Activated CD8-positive, alpha-beta memory T cell treated with anti-CD3 and anti-CD28 coated beads for 36 hours (primary cell): ENCODE data around the gene TBCD. TPM values are rescaled to one million over a fixed set of nuclear protein-coding genes. Genes with fewer than 3 reads are reported as not detected.

Source experiments
- CTCF ChIA-PET: fragments of 350-600 bp; sonication (Branson Sonifier 250); formaldehyde crosslinking; loops from one replicate; lab custom pipeline; 2021; ENCODE audit warnings: antibody characterized with exemption; lab: Charles Lee
- POLR2A ChIA-PET: fragments of 350-600 bp; sonication (Branson Sonifier 250); formaldehyde crosslinking; loops from one replicate; lab custom pipeline; 2021; ENCODE audit warnings: antibody characterized with exemption; lab: Charles Lee
- total RNA-seq, 2 experiments: library from RNA; stranded (reverse); gene quantifications; one replicate each; pipeline ENCODE4 v1.2.3, GENCODE V29; 2021

TBCD gene
- total RNA-seq, 2 experiments from 2014 or later, result 82.7 to 84.2 TPM

DNA sequence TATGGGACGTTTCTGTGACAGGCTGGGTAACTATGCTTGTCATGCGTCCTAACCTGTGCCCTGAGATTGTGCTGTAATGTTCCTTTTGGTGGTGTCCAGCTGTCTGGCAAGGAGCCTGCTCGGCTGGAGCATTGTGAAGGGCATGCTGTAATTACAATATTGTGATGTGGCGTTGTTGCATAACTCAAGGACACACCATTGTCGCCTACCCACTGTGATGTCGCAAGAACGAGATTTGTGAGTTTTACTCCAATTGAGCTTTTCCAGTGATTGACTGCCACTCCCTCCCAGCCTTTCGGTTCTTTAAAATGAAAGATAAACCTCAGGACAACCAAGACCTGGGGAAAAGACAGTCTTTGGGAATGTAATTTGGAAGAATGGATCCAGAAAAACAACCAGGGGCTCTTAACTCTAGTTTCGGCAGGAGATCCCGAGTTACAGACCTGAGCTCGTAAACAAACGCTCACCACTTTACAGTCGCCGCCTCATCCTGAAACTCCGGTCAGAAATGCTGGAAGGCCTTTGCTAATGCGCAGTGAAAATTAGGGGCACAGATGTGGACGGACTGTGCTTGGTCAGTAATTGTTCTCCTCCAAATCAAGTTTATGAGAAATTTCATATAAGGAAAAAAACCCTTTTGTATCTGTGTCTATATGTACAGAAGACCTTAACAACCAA is 86.7 kb downstream of the TBCD start:
- ChIA-PET CTCF (no interaction called here), POLR2A (no interaction called here)

DNA sequence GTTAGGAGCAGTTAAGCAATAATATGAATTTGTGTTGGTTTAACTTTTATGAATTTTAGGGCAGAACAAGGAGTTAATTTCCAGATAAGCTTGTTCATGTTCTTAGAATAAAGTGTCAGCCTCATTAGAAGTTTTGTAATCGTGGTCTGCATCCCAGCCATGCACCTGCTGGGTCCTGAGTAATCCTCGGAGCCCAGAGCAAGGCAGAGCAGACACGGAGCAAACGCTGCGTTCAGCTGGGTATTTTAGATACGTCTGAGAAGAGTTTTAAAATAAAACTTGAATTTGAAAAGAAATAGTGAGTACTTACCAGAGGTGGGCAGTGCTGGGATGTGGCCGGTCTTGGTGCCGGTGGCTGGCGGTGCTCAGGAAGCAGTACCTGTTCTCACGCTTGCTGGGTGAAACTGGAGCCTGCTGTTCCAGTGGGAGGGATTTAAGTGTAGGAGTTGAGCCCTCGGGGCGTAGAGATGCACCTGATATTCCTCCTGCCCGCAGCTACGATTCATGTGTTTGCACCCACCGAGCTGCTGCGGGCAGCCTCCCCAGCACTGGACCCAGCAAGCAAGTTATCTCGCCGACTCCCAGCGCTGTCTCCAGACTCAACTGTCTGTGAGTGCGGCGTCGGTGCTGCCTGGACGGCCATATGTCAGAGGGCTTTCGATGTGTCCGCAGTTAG is 87.9 kb downstream of the TBCD start, which contains the start of gene ZNF750:
TSS of gene ZNF750 (minus strand) at position 406 of the 676 bp plus-strand sequence. CDS start 7,568 bp downstream, outside the sequence.
- POLR2A ChIA-PET, result no interaction called here
- CTCF ChIA-PET, result no interaction called here

DNA sequence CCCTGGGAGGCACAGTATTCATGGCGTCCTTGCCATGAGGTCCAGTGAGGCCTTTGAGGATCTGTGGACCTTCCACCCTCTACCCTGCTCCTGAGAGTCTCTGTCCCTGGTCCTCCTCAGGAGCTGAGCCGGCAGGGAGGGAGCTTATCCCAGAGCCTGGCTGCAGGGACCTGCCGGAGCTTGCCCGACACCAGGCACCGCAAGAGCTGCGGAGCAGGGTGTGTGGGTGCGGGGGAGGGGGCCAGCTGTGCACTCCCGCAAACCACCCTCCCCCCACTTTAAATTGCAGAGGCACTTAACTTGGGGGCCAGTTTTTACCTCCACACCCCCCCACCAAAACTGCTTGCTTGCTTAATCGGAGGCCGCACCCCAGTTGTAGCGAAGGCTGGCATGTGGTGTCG is 88.6 kb downstream of the TBCD start:
- POLR2A ChIA-PET, result no interaction called here
- CTCF ChIA-PET, result no interaction called here

DNA sequence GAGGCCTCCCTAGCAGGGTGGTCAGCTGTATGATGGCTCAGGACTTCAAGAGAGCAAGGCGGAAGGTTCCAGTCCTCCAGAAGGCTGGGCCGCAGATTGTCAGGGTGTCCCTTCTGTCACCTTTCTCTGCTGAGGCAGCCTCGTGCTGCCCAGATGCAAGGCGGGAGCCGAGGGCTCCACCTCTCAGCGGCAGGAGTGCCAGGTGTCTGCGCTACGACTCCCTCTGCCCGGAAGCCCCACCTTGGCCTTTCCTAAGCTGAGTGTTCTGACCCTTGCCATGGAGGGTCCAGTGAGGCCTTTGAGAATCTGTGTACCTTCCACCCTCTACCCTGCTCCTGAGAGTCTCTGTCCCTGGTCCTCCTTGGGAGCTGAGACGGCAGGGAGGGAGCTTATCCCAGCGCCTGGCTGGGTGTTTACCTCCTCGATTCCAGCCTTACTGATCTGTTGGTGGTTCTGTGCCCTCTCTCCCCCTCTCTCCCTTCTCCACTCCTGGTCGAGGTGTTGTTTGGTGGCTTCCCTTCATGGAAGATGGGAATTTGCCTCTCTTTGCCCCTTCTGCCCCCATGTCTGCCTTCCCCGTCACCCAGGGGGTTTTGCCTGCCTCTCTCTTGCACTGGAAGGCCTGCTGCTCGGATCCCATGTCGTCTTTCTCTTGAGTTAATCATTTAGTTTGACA is 90.2 kb downstream of the TBCD start:
- POLR2A ChIA-PET, result no interaction called here
- CTCF ChIA-PET, result interaction anchor here (2.5 kb wide), 1 partner anchor 22 kb away, joined by 7 read pairs; no protein-coding TSS in a partner anchor

DNA sequence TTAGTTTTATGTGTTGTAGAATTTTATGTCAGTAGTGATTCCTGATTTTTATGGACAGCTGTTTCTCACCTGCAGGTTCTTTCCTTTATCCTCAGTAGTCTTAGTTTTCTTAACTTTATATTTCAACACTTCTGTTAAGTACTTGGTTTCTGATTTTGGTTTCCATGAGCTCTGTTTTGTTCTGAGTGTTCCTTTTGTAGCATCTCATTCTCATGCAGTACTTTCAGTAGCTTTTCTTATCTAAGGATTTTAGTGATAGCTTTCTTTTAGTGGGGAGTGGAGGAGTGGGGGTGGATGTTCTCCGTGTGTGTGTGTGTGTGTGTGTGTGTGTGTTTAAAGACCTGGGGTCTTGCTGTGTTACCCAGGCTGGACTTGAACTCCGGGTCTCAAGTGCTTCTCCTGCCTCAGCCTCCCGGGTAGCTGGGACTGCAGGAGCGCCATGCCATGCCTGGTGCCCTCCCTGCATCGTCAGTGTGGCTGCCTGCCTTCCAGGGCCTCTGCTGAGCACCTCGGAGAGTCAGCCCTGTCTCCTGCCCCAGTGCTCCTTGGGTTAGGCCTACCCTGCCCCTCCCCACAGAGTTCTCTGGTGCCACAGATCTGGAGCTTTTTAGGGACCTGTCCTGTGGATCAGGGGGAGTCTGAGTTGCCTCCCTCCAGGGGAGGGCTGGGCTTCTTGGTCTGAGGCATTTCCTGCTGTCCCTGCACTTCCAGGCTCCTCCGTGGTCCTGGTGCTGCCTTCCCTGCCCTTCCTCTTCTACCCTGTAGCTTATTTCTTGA is 92.2 kb downstream of the TBCD start:
- ChIA-PET POLR2A (interaction anchor here (0.6 kb wide), 1 partner anchor 12 kb away, joined by 12 read pairs; no protein-coding TSS in a partner anchor), CTCF (interaction anchor here (1.1 kb wide), 1 partner anchor 14 kb away, joined by 3 read pairs; no protein-coding TSS in a partner anchor)

DNA sequence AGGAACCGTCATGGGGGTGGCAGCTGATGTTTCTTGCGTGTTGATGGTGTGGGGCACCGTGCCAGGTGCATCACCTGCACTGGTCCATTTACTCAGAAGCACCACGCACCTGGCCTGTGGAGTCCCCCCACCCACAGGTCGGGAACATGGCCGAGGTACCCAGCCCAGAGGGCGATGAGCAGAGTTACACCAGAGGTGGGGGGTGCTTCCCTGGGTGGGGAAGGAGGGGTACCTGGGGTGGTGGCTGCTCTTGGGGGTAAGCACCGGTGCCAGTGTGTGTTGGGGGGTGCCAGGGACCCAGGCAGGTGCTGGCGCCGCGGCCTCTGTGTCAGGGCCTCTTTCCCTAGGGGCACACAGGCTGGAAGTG is 92.9 kb downstream of the TBCD start:
- ChIA-PET POLR2A (no interaction called here), CTCF (no interaction called here)

DNA sequence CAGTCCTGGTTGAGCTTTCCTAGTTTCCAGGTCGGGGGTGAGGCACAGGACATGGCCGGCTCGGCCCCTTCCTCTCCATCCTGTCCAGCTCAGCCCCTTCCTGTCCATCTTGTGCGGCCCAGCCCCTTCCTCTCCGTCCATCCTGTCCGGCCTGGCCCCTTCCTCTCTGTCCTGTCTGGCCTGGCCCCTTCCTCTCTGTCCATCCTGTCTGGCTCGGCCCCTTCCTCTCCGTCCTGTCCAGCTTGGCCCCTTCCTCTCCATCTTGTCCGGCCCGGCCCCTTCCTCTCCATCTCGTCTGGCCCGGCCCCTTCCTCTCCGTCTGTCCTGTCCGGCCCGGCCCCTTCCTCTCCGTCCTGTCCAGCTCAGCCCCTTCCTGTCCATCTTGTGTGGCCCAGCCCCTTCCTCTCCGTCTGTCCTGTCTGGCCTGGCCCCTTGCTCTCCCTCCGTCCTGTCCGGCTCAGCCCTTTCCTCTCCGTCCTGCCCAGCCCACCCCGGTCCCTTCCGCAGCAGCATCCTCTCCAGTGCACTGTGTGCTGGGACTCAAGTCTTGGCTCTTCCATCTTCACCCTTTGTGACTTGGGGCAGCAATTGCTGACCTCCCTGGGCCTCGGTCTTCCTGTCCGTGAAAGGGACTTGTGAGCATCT is 93.4 kb downstream of the TBCD start:
- ChIA-PET CTCF (no interaction called here), POLR2A (no interaction called here)

DNA sequence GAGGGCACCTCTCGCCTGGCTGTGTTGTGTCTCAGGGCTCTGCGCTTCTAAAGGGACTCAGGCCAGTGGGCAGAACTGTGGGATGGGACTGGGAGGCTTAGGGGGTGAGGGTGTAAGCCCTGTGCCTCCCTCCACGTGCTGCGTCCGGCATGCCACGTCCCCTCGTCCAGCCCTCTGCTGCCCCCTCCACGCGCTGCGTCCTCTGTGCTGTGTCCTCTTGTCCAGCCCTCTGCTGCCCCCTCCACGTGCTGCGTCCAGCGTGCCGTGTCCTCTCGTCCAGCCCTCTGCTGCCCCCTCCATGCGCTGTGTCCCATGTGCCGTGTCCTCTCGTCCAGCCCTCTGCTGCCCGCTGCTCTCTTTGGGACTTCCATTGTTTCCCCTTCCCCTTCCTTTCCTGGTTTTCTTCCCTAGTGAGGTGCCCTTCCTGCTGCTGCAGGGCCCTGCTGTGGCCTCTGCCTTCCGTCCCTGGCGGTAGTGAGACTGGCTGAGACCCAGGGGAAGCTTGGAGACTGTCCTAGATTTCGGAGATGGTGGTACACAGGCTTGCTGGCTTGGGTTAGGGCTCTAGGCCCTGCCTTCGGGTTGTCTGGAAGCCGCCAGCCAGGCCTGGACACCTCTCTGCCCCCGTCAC is 94.3 kb downstream of the TBCD start:
- CTCF ChIA-PET, result no interaction called here

DNA sequence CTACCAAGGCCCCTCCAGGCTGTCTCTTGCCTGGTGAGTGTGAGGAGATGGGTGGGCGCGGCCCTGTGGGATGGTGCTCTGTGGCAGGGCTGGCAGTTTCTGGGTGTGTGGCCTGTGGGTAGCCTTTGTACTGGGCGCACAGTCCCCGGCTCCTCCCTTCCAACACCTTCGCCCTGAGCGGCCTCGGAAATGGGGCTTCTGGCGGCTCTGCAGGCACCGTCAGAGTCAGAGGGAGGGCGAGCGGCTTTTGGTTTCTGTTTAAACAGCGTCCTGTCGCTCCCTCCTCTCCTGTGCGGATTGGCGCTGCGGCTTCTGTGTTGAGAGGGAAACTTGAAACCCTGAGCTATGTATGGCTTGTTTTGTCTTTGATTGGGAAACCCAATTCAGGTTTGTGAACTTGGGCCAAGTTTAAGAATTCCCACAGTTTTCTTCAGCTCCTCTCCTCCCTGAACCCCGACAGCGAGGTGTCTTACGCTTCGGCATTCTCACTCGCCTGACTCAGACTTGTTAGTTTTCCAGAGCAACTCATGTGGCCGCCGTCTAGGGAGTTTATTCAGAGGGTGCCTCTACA is 96.2 kb downstream of the TBCD start:
- ChIA-PET POLR2A (interaction anchor here (0.6 kb wide), 1 partner anchor 313 kb away, joined by 4 read pairs; no protein-coding TSS in a partner anchor), CTCF (no interaction called here)

More for the DNA sequence above, 94.3 kb downstream of the TBCD start:
- POLR2A ChIA-PET, result no interaction called here

DNA sequence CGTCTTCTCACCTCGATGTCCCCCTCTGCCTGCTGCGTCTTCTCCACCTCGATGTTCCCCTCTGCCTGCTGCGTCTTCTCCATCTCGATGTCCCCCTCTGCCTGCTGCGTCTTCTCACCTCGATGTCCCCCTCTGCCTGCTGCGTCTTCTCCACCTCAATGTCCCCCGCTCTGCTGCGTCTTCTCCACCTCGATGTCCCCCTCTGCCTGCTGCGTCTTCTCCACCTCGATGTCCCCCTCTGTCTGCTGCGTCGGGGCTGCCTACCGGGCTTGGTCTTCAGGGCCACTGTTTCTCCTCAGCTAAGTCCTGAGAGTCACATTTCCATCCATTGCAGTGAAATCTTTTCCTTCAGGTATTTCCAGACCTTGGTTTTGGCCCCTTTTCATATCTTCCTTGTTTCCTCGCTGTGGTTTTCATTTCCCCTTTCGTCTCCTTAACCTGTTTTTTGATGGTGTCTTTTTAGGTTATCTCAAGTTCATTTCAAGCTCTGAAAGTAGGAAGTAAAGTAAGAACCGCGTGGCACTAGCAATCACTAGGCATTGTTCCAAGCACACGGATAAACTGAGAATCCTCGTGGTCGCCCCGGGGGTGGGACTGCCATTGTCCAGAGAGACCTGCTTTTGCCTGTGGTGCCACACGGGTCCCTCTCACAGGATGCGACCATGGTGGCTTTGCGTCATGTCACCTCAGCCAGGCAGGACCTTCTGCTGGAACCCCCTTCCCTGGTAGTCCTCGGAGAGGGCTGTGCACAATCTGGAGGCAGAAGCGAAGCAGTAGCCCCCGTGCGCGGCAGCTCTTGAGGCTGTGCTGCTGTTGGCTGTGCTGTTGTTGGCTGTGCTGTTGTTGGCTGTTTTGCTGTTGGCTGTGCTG is 97.4 kb downstream of the TBCD start:
- CTCF ChIA-PET, result no interaction called here
- POLR2A ChIA-PET, result no interaction called here

DNA sequence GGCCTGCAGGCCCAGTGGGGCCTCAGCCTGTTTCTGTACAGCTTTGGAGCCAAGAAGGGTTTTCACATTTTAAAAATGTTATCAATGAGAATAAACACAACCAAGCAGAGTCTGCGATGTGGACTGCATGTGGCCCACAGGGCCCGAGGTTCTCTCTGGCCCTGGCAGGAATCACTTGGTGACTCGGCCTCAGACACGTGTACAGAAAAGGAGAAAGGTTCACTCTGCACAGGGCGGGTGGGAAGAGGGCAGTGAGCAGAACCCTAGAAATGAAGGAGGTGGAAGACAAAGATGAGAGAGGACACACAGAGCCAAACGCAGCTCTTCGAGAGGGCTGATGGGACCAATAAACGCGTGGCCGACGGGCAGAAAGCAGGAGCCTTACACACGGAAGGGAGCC is 99.5 kb downstream of the TBCD start:
- CTCF ChIA-PET, result no interaction called here
- POLR2A ChIA-PET, result no interaction called here

DNA sequence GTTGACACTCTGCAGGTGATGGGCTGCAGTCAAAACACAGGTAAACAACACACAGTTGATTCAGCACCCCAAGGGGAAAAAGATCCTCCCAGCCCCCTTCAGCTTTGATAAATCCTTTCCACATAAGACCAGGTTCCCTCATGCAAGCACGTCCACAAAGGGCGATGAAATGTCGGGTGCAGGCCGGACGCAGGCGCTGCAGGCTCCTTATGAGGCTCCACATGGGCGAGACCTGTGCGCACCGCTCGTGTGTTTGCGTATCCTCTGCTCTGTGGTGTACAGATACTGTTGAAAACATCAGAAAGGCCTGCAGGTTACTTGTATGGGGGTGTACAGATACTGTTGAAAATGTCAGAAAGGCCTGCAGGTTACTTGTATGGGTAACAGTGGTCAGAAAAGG is 102.4 kb downstream of the TBCD start:
- CTCF ChIA-PET, result interaction anchor here (1.2 kb wide), 1 partner anchor 9 kb away, joined by 4 read pairs; no protein-coding TSS in a partner anchor
- POLR2A ChIA-PET, result no interaction called here

DNA sequence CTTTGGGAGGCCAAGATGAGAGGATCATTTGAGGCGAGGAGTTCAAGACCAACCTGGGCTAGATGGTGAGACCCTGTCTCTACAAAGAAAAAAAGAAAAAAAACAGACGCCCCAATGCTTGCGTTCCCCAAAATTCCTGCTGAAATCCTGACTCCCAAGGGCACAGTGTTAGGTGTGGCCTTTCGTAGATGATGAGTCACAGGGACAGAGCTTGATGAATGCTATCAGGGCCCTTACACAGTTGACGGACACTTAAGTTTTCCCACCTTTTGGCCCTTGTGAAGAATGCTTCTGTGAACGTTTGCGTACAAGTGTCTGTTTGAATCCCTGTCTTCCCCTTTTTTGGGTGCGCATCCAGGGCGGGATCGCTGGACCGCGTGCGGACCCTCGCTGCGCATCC is 104.5 kb downstream of the TBCD start:
- CTCF ChIA-PET, result no interaction called here
- POLR2A ChIA-PET, result interaction anchor here (0.7 kb wide), 1 partner anchor 13 kb away, joined by 12 read pairs; no protein-coding TSS in a partner anchor

DNA sequence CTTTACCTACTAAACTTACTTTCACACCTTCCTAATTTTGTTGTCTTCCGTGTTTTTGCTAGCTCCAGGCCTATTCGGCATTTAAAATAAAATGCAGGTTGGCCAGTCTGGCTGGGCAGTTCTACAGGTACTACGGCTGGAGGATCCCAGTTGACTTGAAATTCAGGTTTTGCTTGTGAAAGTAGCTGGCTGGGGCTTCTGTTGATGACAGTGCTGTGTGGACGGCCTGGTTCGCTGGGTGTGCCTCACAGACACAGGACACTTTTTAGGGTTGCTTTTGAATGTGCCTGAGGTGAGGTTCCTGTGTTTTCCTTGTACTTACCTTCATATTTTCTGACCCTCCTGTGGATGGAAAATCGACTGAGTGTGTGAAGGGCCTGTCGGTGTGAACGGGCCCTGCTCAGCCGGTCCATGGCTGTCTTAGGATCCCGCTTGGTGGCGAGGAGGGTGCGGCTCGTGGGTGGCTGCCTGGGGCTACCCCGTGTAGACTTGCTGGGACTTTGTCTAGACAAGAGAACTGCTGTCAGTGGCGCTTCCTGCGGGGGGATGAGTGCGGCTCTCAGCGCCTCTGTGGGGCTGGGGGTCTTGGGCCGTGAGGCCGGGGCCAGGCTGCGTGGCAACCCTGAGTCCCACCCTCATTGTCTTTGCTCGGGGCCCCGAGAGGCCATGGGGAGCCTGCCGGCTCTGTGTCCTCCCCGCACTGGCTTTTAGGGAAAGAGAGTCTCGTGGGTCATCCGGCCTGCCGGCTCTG is 106.7 kb downstream of the TBCD start:
- CTCF ChIA-PET, result interaction anchor here (0.9 kb wide), 1 partner anchor 15 kb away, joined by 3 read pairs; no protein-coding TSS in a partner anchor
- POLR2A ChIA-PET, result no interaction called here

DNA sequence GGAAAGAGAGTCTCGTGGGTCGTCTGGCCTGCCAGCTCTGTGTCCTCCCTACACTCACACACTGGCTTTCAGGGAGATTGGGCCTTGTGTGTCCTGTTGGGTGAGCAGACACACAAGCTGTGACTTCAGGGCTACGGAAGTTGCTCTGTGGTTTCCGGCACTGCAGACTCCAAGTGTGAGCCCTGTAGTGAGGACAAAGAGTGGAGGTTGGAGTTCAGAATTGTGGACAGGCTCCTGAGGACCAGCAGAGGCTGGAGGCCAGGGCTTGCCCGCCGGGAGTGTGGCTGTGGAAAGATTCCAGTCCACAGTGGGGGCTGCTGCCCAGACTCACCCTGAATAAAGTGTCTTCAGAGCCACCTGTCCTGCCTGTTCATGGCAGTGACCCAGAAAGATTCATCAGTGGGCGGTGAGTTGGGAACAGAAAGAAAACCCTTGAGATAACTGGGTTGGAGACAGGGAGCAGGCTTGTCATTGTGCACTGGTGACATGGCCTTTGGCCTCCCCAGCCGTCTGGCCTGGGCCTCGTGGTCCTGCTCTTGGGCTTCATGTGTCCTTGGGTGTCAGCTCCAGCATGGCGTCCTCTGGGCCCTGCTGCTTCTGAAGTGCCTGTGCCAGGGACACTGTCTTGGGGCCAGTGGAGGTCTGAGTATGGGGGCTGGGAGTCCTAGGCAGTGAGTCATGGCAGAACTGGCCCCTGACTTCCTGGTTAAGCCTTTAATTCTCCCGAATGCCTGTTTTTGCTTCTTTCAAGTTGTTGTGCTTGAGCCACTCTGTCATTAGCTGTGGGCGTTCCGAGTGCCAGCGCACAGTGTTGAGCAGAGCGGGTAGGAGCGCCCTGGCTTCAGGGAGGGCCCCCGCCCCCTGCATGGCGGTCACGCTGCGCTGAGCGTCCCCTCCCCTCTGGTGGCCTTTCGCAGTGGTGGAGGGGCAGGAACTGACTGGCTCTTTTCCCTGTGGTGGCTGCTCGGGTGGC is 107.9 kb downstream of the TBCD start:
- ChIA-PET POLR2A (interaction anchor here (1.2 kb wide), 1 partner anchor 25 kb away, joined by 3 read pairs; no protein-coding TSS in a partner anchor), CTCF (interaction anchor here (1.0 kb wide), 1 partner anchor 78 kb away, joined by 3 read pairs; no protein-coding TSS in a partner anchor)
